Cardiac muscle cell (in vitro differentiated cells and primary cell): Measurements from ENCODE around the gene SH3BP5. TPM values are rescaled to one million over a fixed set of nuclear protein-coding genes. Genes with fewer than 3 reads are reported as not detected.

Source experiments
- DNase-seq, 2 donors: peaks; one replicate each; pipeline versions ENCODE4 v3.0.0 to v3.0.0-alpha.2; 2010 to 2017; ENCODE audit warnings: low read depth in 1 of 2, low spot score in 1 of 2
- H3K27ac ChIP-seq: fragments of 200-600 bp; sonication (generic); 2 replicates; pipeline ENCODE4 v1.5.1; 2016
- H3K27me3 ChIP-seq: fragments of 200-600 bp; sonication (generic); 2 replicates; pipeline ENCODE4 v1.6.0; 2016; ENCODE audit warnings: control low read depth
- H3K36me3 ChIP-seq: fragments of 200-600 bp; sonication (generic); 2 replicates; pipeline ENCODE4 v1.5.1; 2016; ENCODE audit warnings: control low read depth
- H3K4me1 ChIP-seq: fragments of 200-600 bp; sonication (generic); 2 replicates; pipeline ENCODE4 v1.8.1; 2017; ENCODE audit warnings: low read depth, mild to moderate bottlenecking, mixed run types
- H3K4me3 ChIP-seq: fragments of 200-600 bp; sonication (generic); 2 replicates; pipeline ENCODE4 v1.5.1; 2016; ENCODE audit warnings: mild to moderate bottlenecking
- H3K9me3 ChIP-seq: fragments of 200-600 bp; sonication (generic); 2 replicates; pipeline ENCODE4 v1.5.1; 2017; ENCODE audit warnings: low read depth, mild to moderate bottlenecking, control low read depth
- CTCF ChIP-seq: IDR thresholded peaks from 2 replicates; pipeline ENCODE4 v1.5.1; 2012; ENCODE audit warnings: low read depth, mild to moderate bottlenecking, low read length
- polyA plus RNA-seq: library from polyadenylated mRNA; unstranded; fragments of >200 nt; fragmentation: Nextera tagmentation; extraction: Ambion mirVana; gene quantifications from 2 replicates; pipeline ENCODE4 v1.2.1, GENCODE V29; 2016
- total RNA-seq: library from RNA; depleted of rRNA; stranded (reverse); fragments of >200 nt; gene quantifications from 2 replicates; pipeline ENCODE4 v1.2.3, GENCODE V29; 2016

SH3BP5 gene
- total and polyA plus RNA-seq, 2 experiments from 2014 or later, result 10.6 to 18.5 TPM

- Histone ChIP-seq H3K9me3 (no peaks in the 10 kb centered on the region), H3K4me3 (no peak overlapping the region), H3K36me3 (no peaks in the 10 kb centered on the region), H3K27me3 (no peaks in the 10 kb centered on the region), H3K27ac (no peak overlapping the region), H3K4me1 (no peaks in the 10 kb centered on the region)
- TF ChIP-seq CTCF, result no peak
- DNase-seq, result no peak
Measured at GRCh38 chr3:15339001-15339400, 6.6 kb upstream of the SH3BP5 start.

GRCh38 chr3:15337963-15338362, 5.6 kb upstream of the SH3BP5 start:
- Histone ChIP-seq H3K9me3 (no peaks in the 10 kb centered on the region), H3K27me3 (no peaks in the 10 kb centered on the region), H3K36me3 (no peaks in the 10 kb centered on the region), H3K4me1 (no peaks in the 10 kb centered on the region), H3K27ac (no peak overlapping the region), H3K4me3 (no peak overlapping the region)
- no peak for DNase-seq
- no peak for TF ChIP-seq CTCF

GRCh38 chr3:15336057-15336456, 3.7 kb upstream of the SH3BP5 start:
- Histone ChIP-seq H3K9me3 (no peaks in the 10 kb centered on the region), H3K4me3 (no peak overlapping the region), H3K27ac (no peak overlapping the region), H3K27me3 (no peaks in the 10 kb centered on the region), H3K4me1 (peaks cover 3% of the 10 kb centered on the region), H3K36me3 (no peaks in the 10 kb centered on the region)
- no peak for DNase-seq
- no peak for TF ChIP-seq CTCF

GRCh38 chr3:15333956-15334263, 1.5 kb upstream of the SH3BP5 start:
- Histone ChIP-seq H3K4me1 (peaks cover 16% of the 10 kb centered on the region), H3K27me3 (no peaks in the 10 kb centered on the region), H3K36me3 (no peaks in the 10 kb centered on the region), H3K27ac (no peak overlapping the region), H3K4me3 (no peak overlapping the region), H3K9me3 (no peaks in the 10 kb centered on the region)
- no peak for TF ChIP-seq CTCF
- no peak for DNase-seq

- H3K9me3 ChIP-seq, result no peaks in the 10 kb centered on the region
- no peak for DNase-seq
- H3K27me3 ChIP-seq, result no peaks in the 10 kb centered on the region
- H3K4me1 ChIP-seq, result peaks cover 16% of the 10 kb centered on the region
- TF ChIP-seq CTCF, result no peak
- H3K4me3 ChIP-seq, result no peak overlapping the region
- H3K36me3 ChIP-seq, result no peaks in the 10 kb centered on the region
- no peak overlapping the region for H3K27ac ChIP-seq
Measured at GRCh38 chr3:15333099-15333955, 941 bp upstream of the SH3BP5 start.
